Aorta (tissue), 5 donors: ENCODE results near the gene GPS1. TPM values are rescaled to one million over a fixed set of nuclear protein-coding genes. Genes with fewer than 3 reads are reported as not detected.

ENCODE experiments used
- ATAC-seq: fragments of 200-7000 bp; cut with Tn5 transposase; one replicate; pipeline ENCODE4 v1.9.1; 2022; ENCODE audit warnings: moderate library complexity; ENCODE audit not compliant: low FRiP score
- DNase-seq, 2 donors: peaks; one replicate each; pipeline ENCODE4 v3.0.0-alpha.2; 2020
- H3K27ac ChIP-seq, 2 donors: one replicate each; pipeline ENCODE4 v1.5.1; 2013; ENCODE audit warnings: low read length in 2 of 2, mild to moderate bottlenecking in 2 of 2, moderate library complexity in 2 of 2, control low read depth in 1 of 2, inconsistent platforms in 1 of 2, low read depth in 1 of 2
- H3K27me3 ChIP-seq, 2 donors: one replicate each; pipeline ENCODE4 v1.6.1; 2013; ENCODE audit warnings: control low read depth in 1 of 2, low read length in 1 of 2, mild to moderate bottlenecking in 1 of 2, moderate library complexity in 1 of 2; ENCODE audit not compliant: insufficient read depth in 2 of 2, control insufficient read depth in 1 of 2
- H3K36me3 ChIP-seq, 2 donors: one replicate each; pipeline ENCODE4 v1.6.1; 2013; ENCODE audit warnings: control low read depth in 1 of 2, low read length in 1 of 2, mild to moderate bottlenecking in 1 of 2; ENCODE audit not compliant: insufficient read depth in 2 of 2, control insufficient read depth in 1 of 2
- H3K4me1 ChIP-seq, 2 donors: one replicate each; pipeline ENCODE4 v1.6.1; 2013; ENCODE audit warnings: low read length in 2 of 2, control low read depth in 1 of 2, mild to moderate bottlenecking in 1 of 2, moderate library complexity in 1 of 2; ENCODE audit not compliant: insufficient read depth in 2 of 2, control insufficient read depth in 1 of 2
- H3K4me3 ChIP-seq, 2 donors: one replicate each; pipeline ENCODE4 v1.5.1; 2013; ENCODE audit warnings: low read length in 2 of 2, control low read depth in 1 of 2, mild to moderate bottlenecking in 1 of 2
- H3K9me3 ChIP-seq: one replicate; pipeline ENCODE4 v1.6.1; 2013; ENCODE audit warnings: mild to moderate bottlenecking, low read length; ENCODE audit not compliant: control insufficient read depth
- WGBS, 2 donors: extraction: QIAGEN DNeasy Blood & Tissue Kit; methylation state at CpG; one replicate each; pipeline ENCODE4 v1.1.7; 2013; 5-methylcytosine and 5-hydroxymethylcytosine counted together
- intact Hi-C, 2 donors: fragments of 100-400 bp; cut with DNase I; formaldehyde crosslinking; loops; one replicate each; pipeline versions ENCODE4 v1.14.2 to v1.15.0; 2022
- polyA plus RNA-seq, 2 donors: library from polyadenylated mRNA; stranded (reverse); fragments of 200-250 nt; gene quantifications; one replicate each; pipeline ENCODE4 v1.2.3, GENCODE V29; 2013
- total RNA-seq, 2 donors: library from RNA; stranded (reverse); fragmentation: NEBNext Ultra II Directional; extraction: Animal tissue kit (Norgen Biotek cat#: 25700); gene quantifications; one replicate each; pipeline ENCODE4 v1.2.1, GENCODE V29; 2021
- donor health status: healthy with polysubstance abuse.
- donor health status: Bipolar disorder and iron deficiency.
- donor health status: DM: no; HTN: no; CAD: no.
- donor health status: DM: no; HTN: no; CAD: no.
- donor health status: DM: yes; HTN: yes; CAD: no.

The GPS1 gene
- total and polyA plus RNA-seq, 4 donors = 46.9 to 171 (median 54.1) TPM

GRCh38 chr17:82085931-82086764 lies 34.5 kb downstream of the GPS1 start:
- H3K9me3 ChIP-seq = no peaks in the 10 kb centered on the region
- ATAC-seq (no peak), DNase-seq (no peak)
- no peaks in the 10 kb centered on the region for H3K27me3 ChIP-seq
- peaks cover 0 to 13% of the 10 kb centered on the region in 2 donors for H3K36me3 ChIP-seq
- H3K4me1 ChIP-seq = no peaks in the 10 kb centered on the region
- no peak overlapping the region for H3K4me3 ChIP-seq
- no peak overlapping the region for H3K27ac ChIP-seq
- 87 to 88% methylated on average over 24 to 25 of the region's 25 CpGs for WGBS, 2 donors
- intact Hi-C loops = no loop called here

- no peak for ATAC-seq
- Histone ChIP-seq H3K27ac (no peak overlapping the region), H3K4me3 (no peak overlapping the region), H3K36me3 (peaks cover 0 to 15% of the 10 kb centered on the region in 2 donors), H3K9me3 (no peaks in the 10 kb centered on the region), H3K27me3 (no peaks in the 10 kb centered on the region), H3K4me1 (no peaks in the 10 kb centered on the region)
- WGBS, 2 donors = 89 to 91% methylated on average over 37 to 39 of the region's 39 CpGs
- intact Hi-C loops = no loop called here
- no peak for DNase-seq
Observed at GRCh38 chr17:82086941-82087906, 35.5 kb downstream of the GPS1 start.

- intact Hi-C loops = no loop called here
- Histone ChIP-seq H3K27me3 (no peaks in the 10 kb centered on the region), H3K9me3 (no peaks in the 10 kb centered on the region), H3K27ac (no peak overlapping the region), H3K36me3 (peaks cover 0 to 19% of the 10 kb centered on the region in 2 donors), H3K4me3 (no peak overlapping the region), H3K4me1 (no peaks in the 10 kb centered on the region)
- 95% methylated on average over 48 of the region's 48 CpGs for WGBS, 2 donors
- DNase-seq = no peak
- no peak for ATAC-seq
Observed at GRCh38 chr17:82087961-82088837, 36.5 kb downstream of the GPS1 start.

- Histone ChIP-seq H3K4me3 (no peak overlapping the region), H3K36me3 (peaks cover 0 to 19% of the 10 kb centered on the region in 2 donors), H3K27ac (no peak overlapping the region), H3K27me3 (no peaks in the 10 kb centered on the region), H3K9me3 (no peaks in the 10 kb centered on the region), H3K4me1 (no peaks in the 10 kb centered on the region)
- intact Hi-C loops = no loop called here
- DNase-seq = peak in 1 of 2 donors; percentile 41
- WGBS, 2 donors = 92 to 95% methylated on average over 47 of the region's 47 CpGs
- no peak for ATAC-seq
Observed at GRCh38 chr17:82088838-82089722, 37.4 kb downstream of the GPS1 start.

- no peaks in the 10 kb centered on the region for H3K9me3 ChIP-seq
- H3K4me1 ChIP-seq = no peaks in the 10 kb centered on the region
- H3K4me3 ChIP-seq = no peak overlapping the region
- H3K27me3 ChIP-seq = no peaks in the 10 kb centered on the region
- intact Hi-C loops = no loop called here
- 89 to 90% methylated on average over 28 to 29 of the region's 29 CpGs for WGBS, 2 donors
- peak in 1 of 2 donors; percentile 42 for DNase-seq
- no peak overlapping the region for H3K27ac ChIP-seq
- peaks cover 0 to 18% of the 10 kb centered on the region in 2 donors for H3K36me3 ChIP-seq
- no peak for ATAC-seq
Observed at GRCh38 chr17:82089723-82090548, 38.2 kb downstream of the GPS1 start.

GRCh38 chr17:82090549-82091263 lies 39.0 kb downstream of the GPS1 start:
- 94% methylated on average over 28 to 29 of the region's 29 CpGs for WGBS, 2 donors
- Histone ChIP-seq H3K9me3 (no peaks in the 10 kb centered on the region), H3K4me1 (no peaks in the 10 kb centered on the region), H3K36me3 (peaks cover 0 to 16% of the 10 kb centered on the region in 2 donors), H3K4me3 (no peak overlapping the region), H3K27ac (no peak overlapping the region), H3K27me3 (no peaks in the 10 kb centered on the region)
- DNase-seq = no peak
- ATAC-seq = no peak
- intact Hi-C loops = no loop called here
